SK-N-SH (cell line): ENCODE data around the gene SMARCA4. TPM values are rescaled to one million over a fixed set of nuclear protein-coding genes. Genes with fewer than 3 reads are reported as not detected.

Experiments
- CTCF ChIA-PET: fragments of 300-600, 350-600 bp; formaldehyde crosslinking; extraction: SDS; loops from one replicate; lab custom pipeline; 2021; lab: Yijun Ruan, JAX
- POLR2A ChIA-PET: fragments of 350-600 bp; sonication (Branson Sonifier 250); formaldehyde crosslinking; extraction: SDS; loops from one replicate; lab custom pipeline; 2020; ENCODE audit warnings: antibody characterized with exemption, inconsistent platforms; lab: Yijun Ruan, JAX
- DNase-seq: peaks from one replicate; pipeline ENCODE4 v3.0.0; 2012
- H2AFZ ChIP-seq: fragments of 200-600 bp; sonication (generic); 2 replicates; pipeline ENCODE4 v1.8.1; 2016; ENCODE audit warnings: antibody characterized with exemption, mild to moderate bottlenecking, low read depth
- H3F3A ChIP-seq: fragments of 200-600 bp; sonication (generic); replicated peaks from 2 replicates; pipeline ENCODE3; 2016; ENCODE audit warnings: antibody characterized with exemption, mild to moderate bottlenecking; ENCODE audit not compliant: insufficient read depth
- H3K27ac ChIP-seq, 2 experiments: fragments of 200-500 bp in 1 of 2; fragments of 200-600 bp in 1 of 2; sonication (Bioruptor generic) in 1 of 2; sonication (generic), shearing (Covaris generic) in 1 of 2; 2 replicates each; pipeline versions ENCODE4 v1.5.1 to v1.6.1; 2014 to 2016; ENCODE audit warnings: low read depth in 2 of 2, inconsistent platforms in 1 of 2, low read length in 1 of 2, mild to moderate bottlenecking in 1 of 2, mixed read lengths in 1 of 2
- H3K27me3 ChIP-seq: fragments of 200-600 bp; sonication (generic), shearing (Covaris generic); 2 replicates; pipeline ENCODE4 v1.6.1; 2016; ENCODE audit warnings: mixed run types; ENCODE audit not compliant: insufficient read depth
- H3K36me3 ChIP-seq, 2 experiments: fragments of 200-500 bp in 1 of 2; fragments of 200-600 bp in 1 of 2; sonication (Bioruptor generic) in 1 of 2; sonication (generic) in 1 of 2; replicated peaks in 1 of 2; 2 replicates each; pipeline versions ENCODE3 to v1.5.1; 2014 to 2016; ENCODE audit warnings: low read length in 1 of 2, mild to moderate bottlenecking in 1 of 2; ENCODE audit not compliant: insufficient read depth in 2 of 2, control insufficient read depth in 1 of 2
- H3K4me1 ChIP-seq, 2 experiments: fragments of 200-500 bp in 1 of 2; fragments of 200-600 bp in 1 of 2; sonication (Bioruptor generic) in 1 of 2; sonication (generic), shearing (Covaris generic) in 1 of 2; 2 replicates each; pipeline versions ENCODE4 v1.5.1 to v1.6.1; 2014 to 2016; ENCODE audit warnings: low read depth in 1 of 2, low read length in 1 of 2, mixed run types in 1 of 2; ENCODE audit not compliant: insufficient read depth in 2 of 2, control insufficient read depth in 1 of 2
- H3K4me2 ChIP-seq: fragments of 200-600 bp; sonication (generic), shearing (Covaris generic); 2 replicates; pipeline ENCODE4 v1.6.1; 2017; ENCODE audit warnings: mixed run types
- H3K4me3 ChIP-seq, 2 experiments: fragments of 200-500 bp in 1 of 2; fragments of 200-600 bp in 1 of 2; sonication (Bioruptor generic) in 1 of 2; sonication (generic), shearing (Covaris generic) in 1 of 2; 2 replicates each; pipeline versions ENCODE4 v1.5.1 to v1.8.1; 2014 to 2016; ENCODE audit warnings: low read depth in 2 of 2, inconsistent platforms in 1 of 2, low read length in 1 of 2, mild to moderate bottlenecking in 1 of 2, mixed read lengths in 1 of 2, moderate library complexity in 1 of 2
- H3K79me2 ChIP-seq: fragments of 200-600 bp; sonication (generic); 2 replicates; pipeline ENCODE4 v1.8.1; 2017; ENCODE audit warnings: mild to moderate bottlenecking; ENCODE audit not compliant: insufficient read depth
- H3K9ac ChIP-seq: fragments of 200-600 bp; sonication (generic); 2 replicates; pipeline ENCODE4 v1.6.1; 2017; ENCODE audit warnings: mixed run types
- H3K9me2 ChIP-seq: fragments of 200-600 bp; sonication (generic); 2 replicates; pipeline ENCODE4 v1.6.1; 2017; ENCODE audit warnings: mixed run types
- H3K9me3 ChIP-seq: fragments of 200-600 bp; sonication (generic); 2 replicates; pipeline ENCODE4 v1.6.1; 2017; ENCODE audit warnings: mixed run types, mild to moderate bottlenecking, moderate library complexity
- H4K20me1 ChIP-seq: fragments of 200-600 bp; sonication (generic); 2 replicates; pipeline ENCODE4 v1.6.1; 2017; ENCODE audit warnings: mild to moderate bottlenecking, mixed run types; ENCODE audit not compliant: insufficient read depth
- EP300 ChIP-seq, 2 experiments: IDR thresholded peaks; 2 replicates each; pipeline versions ENCODE4 v1.4.0 to v1.6.1; 2012; ENCODE audit warnings: borderline replicate concordance in 1 of 2, low read depth in 1 of 2, low read length in 1 of 2
- EZH2phosphoT487 ChIP-seq: fragments of 200-600 bp; sonication (generic); IDR thresholded peaks from 2 replicates; pipeline ENCODE4 v1.6.1; 2017; ENCODE audit warnings: low read depth, mixed run types, mild to moderate bottlenecking, antibody characterized with exemption, moderate library complexity, borderline replicate concordance
- FOSL2 ChIP-seq: IDR thresholded peaks from 2 replicates; pipeline ENCODE4 v1.4.0; 2012; ENCODE audit warnings: low read depth, mild to moderate bottlenecking, moderate library complexity, borderline replicate concordance
- FOXJ3 ChIP-seq: sonication (generic); formaldehyde crosslinking; IDR thresholded peaks from 2 replicates; pipeline ENCODE4 v1.5.1; 2020; ENCODE audit warnings: mild to moderate bottlenecking, missing genetic modification reagents
- FOXM1 ChIP-seq: IDR thresholded peaks from 2 replicates; pipeline ENCODE4 v1.4.0; 2012; ENCODE audit warnings: low read depth, mild to moderate bottlenecking
- GABPA ChIP-seq: IDR thresholded peaks from 2 replicates; pipeline ENCODE4 v1.4.0; 2012; ENCODE audit warnings: low read depth, mild to moderate bottlenecking
- IRF3 ChIP-seq: fragments of 150-350 bp; IDR thresholded peaks from 2 replicates; pipeline ENCODE4 v1.6.1; 2016; ENCODE audit warnings: mild to moderate bottlenecking, low read depth, low read length
- JUND ChIP-seq: IDR thresholded peaks from 2 replicates; pipeline ENCODE4 v1.4.0; 2012
- MXI1 ChIP-seq: IDR thresholded peaks from 2 replicates; pipeline ENCODE4 v1.6.1; 2012; ENCODE audit warnings: mild to moderate bottlenecking, low read depth, low read length, improper control_type of control experiment
- NFIC ChIP-seq: IDR thresholded peaks from 2 replicates; pipeline ENCODE4 v1.4.0; 2012; ENCODE audit warnings: borderline replicate concordance
- NRF1 ChIP-seq: IDR thresholded peaks from 2 replicates; pipeline ENCODE4 v1.6.1; 2012; ENCODE audit warnings: low read depth, mild to moderate bottlenecking, low read length
- RAD21 ChIP-seq: IDR thresholded peaks from 2 replicates; pipeline ENCODE4 v1.6.1; 2012; ENCODE audit warnings: mild to moderate bottlenecking, low read length
- RCOR1 ChIP-seq: fragments of 150-350 bp; IDR thresholded peaks from 2 replicates; pipeline ENCODE4 v1.6.1; 2017; ENCODE audit warnings: antibody characterized with exemption, low read length
- REST ChIP-seq: IDR thresholded peaks from 2 replicates; pipeline ENCODE4 v1.6.1; 2012; ENCODE audit warnings: mild to moderate bottlenecking, low read depth, low read length, moderate library complexity
- RFX5 ChIP-seq: IDR thresholded peaks from 2 replicates; pipeline ENCODE4 v1.6.1; 2012; ENCODE audit warnings: mild to moderate bottlenecking, improper control_type of control experiment, low read length
- TEAD4 ChIP-seq: IDR thresholded peaks from 2 replicates; pipeline ENCODE4 v1.4.0; 2012; ENCODE audit warnings: mild to moderate bottlenecking, borderline replicate concordance; ENCODE audit not compliant: insufficient read depth
- USF2 ChIP-seq: fragments of 150-350 bp; IDR thresholded peaks from 2 replicates; pipeline ENCODE4 v1.6.1; 2017; ENCODE audit warnings: antibody characterized with exemption, low read length, low read depth, borderline replicate concordance
- YY1 ChIP-seq: IDR thresholded peaks from 2 replicates; pipeline ENCODE4 v1.4.0; 2012; ENCODE audit warnings: low read depth, mild to moderate bottlenecking
- WGBS: methylation state at CpG from one replicate; pipeline ENCODE4 v1.1.6; 2017; ENCODE audit warnings: low lambda C conversion rate; 5-methylcytosine and 5-hydroxymethylcytosine counted together
- polyA plus RNA-seq, 3 experiments: library from polyadenylated mRNA; depleted of rRNA; stranded (reverse); fragments of >200 nt; gene quantifications; 2 replicates each; pipeline ENCODE4 v1.2.3, GENCODE V29; 2012

The SMARCA4 gene
- polyA plus RNA-seq, 1 of the 3 experiments (the other 2 are of a cell fraction), result 90.7 TPM

- H3K4me2 ChIP-seq, result no peak overlapping the region
- TF ChIP-seq FOXM1, result no peak
- no peak for TF ChIP-seq FOXJ3 (CRISPR knock-in tag)
- no peak for TF ChIP-seq IRF3
- TF ChIP-seq EZH2phosphoT487, result no peak
- TF ChIP-seq USF2, result no peak
- TF ChIP-seq YY1, result no peak
- TF ChIP-seq EP300 (IDR thresholded peaks at IDR 0.05; ENCODE audit: borderline replicate concordance in 1 of 2, low read depth in 1 of 2, low read length in 1 of 2), result no peak
- TF ChIP-seq GABPA, result no peak
- no peak for TF ChIP-seq NFIC
- TF ChIP-seq RAD21, result no peak
- no peak for TF ChIP-seq JUND
- no peak for TF ChIP-seq MXI1
- no peak for TF ChIP-seq NRF1
- TF ChIP-seq TEAD4, result no peak
- TF ChIP-seq RCOR1, result no peak
- TF ChIP-seq RFX5, result no peak
- no peak for TF ChIP-seq FOSL2
- TF ChIP-seq REST, result no peak
- TF ChIP-seq, all 33 proteins: peak for 0
- Histone ChIP-seq H3K9me3 (no peaks in the 10 kb centered on the region), H3K9ac (no peak overlapping the region), H3K4me3 (no peak overlapping the region), H3K4me1 (peaks cover 4 to 17% of the 10 kb centered on the region in 2 experiments; a peak in 3 of 4 replicates), H3K79me2 (no peaks in the 10 kb centered on the region), H3K9me2 (no peaks in the 10 kb centered on the region), H3K36me3 (peaks cover 10 to 34% of the 10 kb centered on the region in 2 experiments), H3F3A (peaks cover 14% of the 10 kb centered on the region), H2AFZ (no peak overlapping the region), H3K27me3 (no peaks in the 10 kb centered on the region), H4K20me1 (peaks cover 7% of the 10 kb centered on the region; the same call in 1 of the 2 replicates), H3K27ac (no peak overlapping the region)
- WGBS, result 100% methylated on average over 3 of the region's 6 CpGs
- ChIA-PET CTCF (interaction anchor here (1.1 to 3.5 kb wide), 4 partner anchors 20 to 199 kb away, joined by 3 to 11 read pairs (median 6); partner anchors contain the start of gene DNM2), POLR2A (no interaction called here)
- DNase-seq, result no peak
Measured at GRCh38 chr19:10916602-10917001, 44.2 kb upstream of the SMARCA4 start.
